Ishikawa (cell line): ENCODE measurements around the gene SRSF10.
A peak's percentile ranks its signal among the peaks of the same experiment; 100 is the strongest.

ENCODE experiments used
- CEBPB ChIP-seq: IDR thresholded peaks from 2 replicates; pipeline ENCODE4 v1.6.1; 2012
- CREB1 ChIP-seq: IDR thresholded peaks from 2 replicates; pipeline ENCODE4 v1.6.1; 2012; ENCODE audit warnings: low read depth
- EGR1 ChIP-seq: IDR thresholded peaks from 2 replicates; pipeline ENCODE4 v1.6.1; 2012
- EP300 ChIP-seq: IDR thresholded peaks from 2 replicates; pipeline ENCODE4 v1.6.1; 2012; ENCODE audit warnings: borderline replicate concordance
- FOXM1 ChIP-seq: IDR thresholded peaks from 2 replicates; pipeline ENCODE4 v1.6.1; 2012; ENCODE audit warnings: low read depth, borderline replicate concordance
- MAX ChIP-seq: IDR thresholded peaks from 2 replicates; pipeline ENCODE4 v1.6.1; 2012
- NFIC ChIP-seq: IDR thresholded peaks from 2 replicates; pipeline ENCODE4 v1.6.1; 2012
- RAD21 ChIP-seq: IDR thresholded peaks from 2 replicates; pipeline ENCODE4 v1.6.1; 2012; ENCODE audit warnings: low read depth
- REST ChIP-seq: IDR thresholded peaks from 2 replicates; pipeline ENCODE4 v1.6.1; 2012; ENCODE audit warnings: low read depth, mild to moderate bottlenecking
- TAF1 ChIP-seq: IDR thresholded peaks from 2 replicates; pipeline ENCODE4 v1.6.1; 2012; ENCODE audit warnings: low read depth, mild to moderate bottlenecking
- TCF12 ChIP-seq: IDR thresholded peaks from 2 replicates; pipeline ENCODE4 v1.6.1; 2012; ENCODE audit warnings: low read depth
- TEAD4 ChIP-seq: IDR thresholded peaks from 2 replicates; pipeline ENCODE4 v1.6.1; 2012
- USF1 ChIP-seq: IDR thresholded peaks from 2 replicates; pipeline ENCODE4 v1.6.1; 2012
- YY1 ChIP-seq: IDR thresholded peaks from 2 replicates; pipeline ENCODE4 v1.6.1; 2012; ENCODE audit warnings: low read depth
- ZBTB7A ChIP-seq: IDR thresholded peaks from 2 replicates; pipeline ENCODE4 v1.6.1; 2012; ENCODE audit warnings: low read depth

Gene SRSF10

GRCh38 chr1:23997812-23998211 is 17.7 kb upstream of the SRSF10 start:
- no peak for TF ChIP-seq CREB1
- no peak for TF ChIP-seq EP300
- no peak for TF ChIP-seq FOXM1
- TF ChIP-seq MAX: no peak
- TF ChIP-seq TCF12: no peak
- TF ChIP-seq EGR1: no peak
- no peak for TF ChIP-seq REST
- no peak for TF ChIP-seq CEBPB
- no peak for TF ChIP-seq RAD21

- TF ChIP-seq USF1: no peak
- no peak for TF ChIP-seq TCF12
- TF ChIP-seq FOXM1: no peak
- no peak for TF ChIP-seq TAF1
- TF ChIP-seq CREB1: no peak
Observed at GRCh38 chr1:23996700-23997229, 16.6 kb upstream of the SRSF10 start.

GRCh38 chr1:23995431-23995837 is 15.3 kb upstream of the SRSF10 start:
- TF ChIP-seq RAD21 (no peak), YY1 (no peak), REST (no peak), MAX (no peak), EP300 (no peak), TCF12 (no peak), FOXM1 (no peak), EGR1 (no peak), CEBPB (no peak), USF1 (no peak), CREB1 (no peak), ZBTB7A (no peak), TEAD4 (no peak), TAF1 (no peak), NFIC (no peak)

- TF ChIP-seq EGR1 (no peak), CEBPB (no peak), CREB1 (no peak)
Observed at GRCh38 chr1:23989263-23989662, 9.1 kb upstream of the SRSF10 start.

GRCh38 chr1:23984417-23985186 is 4.5 kb upstream of the SRSF10 start:
- no peak for TF ChIP-seq CEBPB
- TF ChIP-seq FOXM1: no peak
- TF ChIP-seq TEAD4: peak; percentile 55; the same call in 1 of the 2 replicates
- TF ChIP-seq EGR1: no peak
- peak; percentile 79 for TF ChIP-seq NFIC
- no peak for TF ChIP-seq ZBTB7A
- 0 out of 2 replicates have a peak, but pooled peaks have one; percentile 15 for TF ChIP-seq TCF12
- TF ChIP-seq CREB1: no peak
- TF ChIP-seq TAF1: no peak
- TF ChIP-seq RAD21: no peak

GRCh38 chr1:23980728-23981070 is 572 bp upstream of the SRSF10 start:
- TF ChIP-seq REST: no peak
- no peak for TF ChIP-seq TCF12
- no peak for TF ChIP-seq CREB1
